Iris pigment epithelial cell (primary cell): Measurements from ENCODE around the gene CYP46A1.
A peak's percentile ranks its signal among the peaks of the same experiment; 100 is the strongest.

Source experiments
- DNase-seq: peaks from one replicate; pipeline ENCODE4 v3.0.0-alpha.2; 2011; ENCODE audit warnings: low read depth

CYP46A1 gene

GRCh38 chr14:99683619-99684409 lies at the start of gene CYP46A1:
Gene CYP46A1 (plus strand): TSS chr14:99684298. CDS start chr14:99684418, 120 bp downstream.
- peak; percentile 99 for DNase-seq

GRCh38 chr14:99634443-99634842 lies 49.7 kb upstream of the CYP46A1 start:
- no peak for DNase-seq

- DNase-seq: no peak
Measured at GRCh38 chr14:99635116-99635515, 49.0 kb upstream of the CYP46A1 start.

- DNase-seq: no peak
Measured at GRCh38 chr14:99636487-99636886, 47.6 kb upstream of the CYP46A1 start.

- no peak for DNase-seq
Measured at GRCh38 chr14:99637624-99638023, 46.5 kb upstream of the CYP46A1 start.

DNA sequence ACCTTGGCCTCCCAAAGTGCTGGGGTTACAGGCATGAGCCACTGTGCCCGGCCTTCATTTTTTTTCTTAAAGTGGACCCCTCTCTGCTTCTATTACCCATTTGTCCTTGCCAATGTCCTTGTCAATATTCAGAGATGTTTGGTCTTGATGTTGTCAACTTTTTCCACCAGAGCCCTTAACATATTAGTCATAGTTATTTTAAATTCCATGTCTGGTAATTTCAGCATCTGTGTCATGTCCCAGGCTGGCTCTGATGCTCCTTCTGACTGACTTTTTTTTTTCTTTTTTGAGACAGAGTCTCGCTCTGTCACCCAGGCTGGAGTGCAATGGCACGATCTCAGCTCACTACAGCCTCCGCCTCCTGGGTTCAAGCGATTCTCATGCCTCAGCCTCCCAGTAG lies 41.3 kb upstream of the CYP46A1 start:
- DNase-seq: peak; percentile 32

GRCh38 chr14:99643343-99643742 lies 40.8 kb upstream of the CYP46A1 start:
- no peak for DNase-seq

GRCh38 chr14:99644035-99644587 lies 40.0 kb upstream of the CYP46A1 start:
- DNase-seq: no peak

GRCh38 chr14:99644723-99645544 lies 39.2 kb upstream of the CYP46A1 start, which contains the start of gene HHIPL1:
Gene HHIPL1 (plus strand): TSS chr14:99645129. CDS start chr14:99645208, 79 bp downstream.
- DNase-seq: peak; percentile 43

DNA sequence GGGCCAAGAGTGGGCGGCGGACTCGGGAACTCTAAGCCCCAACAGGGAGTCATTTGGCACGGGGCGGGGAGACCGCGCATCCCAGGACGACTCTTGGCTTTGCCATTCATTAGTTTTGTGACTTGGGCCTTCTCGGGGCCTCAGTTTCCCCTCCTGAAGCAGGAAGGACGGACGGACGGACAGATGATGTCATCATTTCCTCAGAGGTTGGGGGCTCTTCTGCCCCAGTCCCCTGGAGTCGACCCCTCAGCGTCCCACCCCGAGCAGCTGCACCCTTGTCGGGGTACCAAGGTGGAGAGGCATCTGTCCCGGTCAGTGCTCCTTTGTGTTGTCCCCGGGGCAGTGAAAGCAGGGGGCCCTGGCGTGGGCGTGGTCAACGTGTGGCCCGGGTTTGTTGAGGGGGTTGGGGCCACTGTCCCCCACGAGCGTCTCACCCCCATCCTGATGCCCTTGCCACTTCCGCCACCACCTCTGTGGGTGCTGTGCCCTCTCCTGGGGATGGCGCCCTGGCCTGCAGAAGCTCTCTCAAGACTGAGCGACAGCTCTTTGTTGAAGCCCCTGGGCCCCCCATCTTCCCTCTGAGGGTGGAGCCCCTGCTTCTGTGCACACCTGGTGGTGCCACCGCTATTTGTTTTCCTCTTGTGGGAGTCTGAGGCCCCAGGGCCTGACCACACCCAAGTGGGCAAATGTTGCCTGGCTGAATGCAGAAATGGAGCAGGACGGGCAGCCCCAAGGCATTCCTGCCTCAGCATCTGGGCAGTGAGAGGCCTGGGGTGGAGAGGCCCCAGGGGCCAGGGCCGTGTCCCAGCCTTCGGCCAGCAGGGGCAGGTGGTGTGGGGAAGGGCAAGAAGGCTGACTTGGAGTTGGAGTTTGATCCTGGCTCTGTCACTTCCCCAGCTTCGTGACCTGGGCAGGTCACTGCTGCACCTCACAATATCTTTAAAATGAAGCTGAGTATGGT lies 38.3 kb upstream of the CYP46A1 start:
- no peak for DNase-seq

DNA sequence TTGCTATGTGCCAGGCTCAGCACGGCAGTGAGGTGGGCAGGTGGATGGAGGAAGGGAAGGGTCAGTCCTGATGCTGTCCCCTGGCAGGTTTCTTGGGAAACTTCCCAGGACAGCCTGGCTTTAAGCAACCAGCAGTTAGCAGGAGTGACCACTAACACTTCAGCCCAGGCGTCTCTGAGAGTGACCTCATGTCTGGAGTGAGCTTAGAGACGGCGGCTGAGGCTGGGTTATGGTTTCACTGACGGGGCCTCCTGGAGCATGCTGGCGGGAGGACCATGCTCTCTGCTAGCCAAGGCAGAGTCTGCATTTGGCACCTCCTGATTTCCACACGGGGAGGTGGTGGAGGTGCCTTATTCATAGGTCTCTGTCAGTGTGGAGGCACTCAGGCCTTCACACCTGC lies 36.7 kb upstream of the CYP46A1 start:
- peak; percentile 47 for DNase-seq

GRCh38 chr14:99648027-99648784 lies 35.9 kb upstream of the CYP46A1 start:
- no peak for DNase-seq

GRCh38 chr14:99649219-99649618 lies 34.9 kb upstream of the CYP46A1 start:
- DNase-seq: peak; percentile 76

GRCh38 chr14:99649643-99650042 lies 34.5 kb upstream of the CYP46A1 start:
- no peak for DNase-seq

- no peak for DNase-seq
Measured at GRCh38 chr14:99650189-99650588, 33.9 kb upstream of the CYP46A1 start.

DNA sequence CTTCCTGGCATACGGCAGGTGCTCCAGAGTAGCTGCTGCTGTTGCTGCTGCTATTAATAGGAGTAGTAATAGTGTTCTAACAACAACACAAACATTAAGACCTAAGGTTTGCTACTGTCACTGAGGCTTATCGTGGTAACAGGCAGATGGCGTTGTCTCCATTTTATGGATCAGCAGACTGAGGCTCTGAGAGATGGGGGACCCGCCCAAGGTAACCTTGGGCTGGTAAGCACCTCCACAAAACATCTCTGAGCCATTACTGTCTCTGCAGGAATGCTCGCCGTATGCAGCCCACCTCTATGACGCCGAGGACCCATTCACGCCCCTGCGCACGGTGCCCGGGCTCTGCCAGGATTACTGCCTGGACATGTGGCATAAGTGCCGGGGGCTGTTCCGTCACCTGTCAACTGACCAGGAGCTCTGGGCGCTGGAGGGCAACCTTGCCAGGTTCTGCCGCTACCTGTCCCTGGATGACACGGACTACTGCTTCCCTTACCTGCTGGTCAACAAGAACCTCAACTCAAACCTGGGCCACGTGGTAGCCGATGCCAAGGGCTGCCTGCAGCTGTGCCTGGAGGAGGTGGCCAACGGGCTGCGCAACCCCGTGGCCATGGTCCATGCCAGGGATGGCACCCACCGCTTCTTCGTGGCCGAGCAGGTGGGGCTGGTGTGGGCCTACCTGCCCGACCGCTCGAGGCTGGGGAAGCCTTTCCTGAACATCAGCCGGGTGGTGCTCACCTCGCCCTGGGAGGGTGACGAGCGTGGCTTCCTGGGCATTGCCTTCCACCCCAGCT lies 31.9 kb upstream of the CYP46A1 start:
- no peak for DNase-seq

DNA sequence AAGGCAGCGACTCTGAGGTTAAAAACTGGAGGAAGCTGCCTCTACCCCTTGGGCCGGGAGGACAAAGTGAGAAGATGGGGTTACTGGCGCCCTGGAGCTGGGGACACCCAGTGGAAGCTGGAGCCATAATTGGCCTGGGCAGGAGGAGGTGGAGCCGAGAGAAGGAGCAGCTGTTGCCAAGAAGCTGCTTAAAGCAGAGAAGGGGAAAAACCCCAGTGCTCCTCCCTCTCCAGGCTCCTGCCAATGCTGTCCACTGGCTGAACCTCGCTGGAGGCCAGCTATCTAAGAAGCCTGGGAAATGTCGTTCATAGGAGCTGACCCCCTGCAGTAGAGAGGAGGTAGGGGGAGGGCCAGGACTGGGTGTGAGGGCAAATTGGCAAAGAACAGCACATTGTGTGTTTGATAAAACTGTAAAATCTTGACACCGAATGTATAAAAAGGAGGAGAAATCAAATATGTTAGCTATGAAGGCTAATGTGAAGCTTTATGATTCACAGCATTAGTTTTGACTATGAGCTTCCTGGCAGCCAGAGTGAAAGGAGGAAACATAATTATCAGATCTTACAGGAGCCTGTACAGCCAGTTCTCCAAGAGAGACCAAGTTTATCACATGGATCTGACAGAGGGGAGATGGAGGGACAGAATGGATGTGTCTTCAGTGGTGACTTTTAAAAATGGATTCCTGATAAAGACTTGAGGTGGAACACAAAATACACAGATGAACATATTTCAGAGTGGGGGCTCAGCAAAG lies 29.7 kb upstream of the CYP46A1 start:
- peak; percentile 94 for DNase-seq

GRCh38 chr14:99655521-99655920 lies 28.6 kb upstream of the CYP46A1 start:
- peak; percentile 67 for DNase-seq

DNA sequence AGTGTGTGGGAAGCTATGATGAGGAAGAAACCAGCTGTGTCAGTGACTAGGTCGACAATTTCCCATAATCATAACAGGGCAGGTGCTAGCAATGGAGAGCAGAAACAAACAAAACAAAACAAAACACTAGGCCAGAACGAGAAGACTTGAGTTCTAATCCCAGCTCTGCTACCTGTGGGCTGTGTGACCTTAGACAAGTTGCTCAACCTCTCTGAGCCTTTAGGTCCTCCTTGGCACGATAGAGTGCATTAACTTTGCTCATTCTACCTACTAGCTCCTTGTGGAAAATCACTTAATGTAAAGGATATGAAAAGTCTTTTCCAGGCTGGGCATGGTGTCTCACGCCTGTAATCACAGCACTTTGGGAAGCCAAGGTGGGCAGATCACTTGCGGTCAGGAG lies 27.9 kb upstream of the CYP46A1 start:
- DNase-seq: no peak
